ENCODE results near the gene DAB1. TPM values are rescaled to one million over a fixed set of nuclear protein-coding genes. Genes with fewer than 3 reads are reported as not detected.

Gene DAB1
- total RNA-seq, 3 donors from 2014 or later: 0.61 to 2.0 (median 0.92) TPM

GRCh38 chr1:57218487-57219079 is 205.3 kb downstream of the DAB1 start:
- no peak for ATAC-seq
- Histone ChIP-seq H3K4me1 (ENCODE audit: low read depth) (no peaks in the 10 kb centered on the region), H3K36me3 (ENCODE audit: low read depth) (no peaks in the 10 kb centered on the region), H3K9me3 (no peaks in the 10 kb centered on the region), H3K4me3 (no peak overlapping the region)
- no peak for TF ChIP-seq CTCF (IDR thresholded peaks at IDR 0.05)
- intact Hi-C loops (cut with DNase I, micrococcal nuclease): no loop called here
- no peak for DNase-seq

GRCh38 chr1:57217905-57218304 is 206.0 kb downstream of the DAB1 start:
- Histone ChIP-seq H3K9me3 (no peaks in the 10 kb centered on the region), H3K4me1 (ENCODE audit: low read depth) (no peaks in the 10 kb centered on the region), H3K4me3 (no peak overlapping the region), H3K36me3 (ENCODE audit: low read depth) (no peaks in the 10 kb centered on the region)
- no peak for ATAC-seq
- no peak for TF ChIP-seq CTCF (IDR thresholded peaks at IDR 0.05)
- intact Hi-C loops (cut with DNase I, micrococcal nuclease): no loop called here
- no peak for DNase-seq

DNA sequence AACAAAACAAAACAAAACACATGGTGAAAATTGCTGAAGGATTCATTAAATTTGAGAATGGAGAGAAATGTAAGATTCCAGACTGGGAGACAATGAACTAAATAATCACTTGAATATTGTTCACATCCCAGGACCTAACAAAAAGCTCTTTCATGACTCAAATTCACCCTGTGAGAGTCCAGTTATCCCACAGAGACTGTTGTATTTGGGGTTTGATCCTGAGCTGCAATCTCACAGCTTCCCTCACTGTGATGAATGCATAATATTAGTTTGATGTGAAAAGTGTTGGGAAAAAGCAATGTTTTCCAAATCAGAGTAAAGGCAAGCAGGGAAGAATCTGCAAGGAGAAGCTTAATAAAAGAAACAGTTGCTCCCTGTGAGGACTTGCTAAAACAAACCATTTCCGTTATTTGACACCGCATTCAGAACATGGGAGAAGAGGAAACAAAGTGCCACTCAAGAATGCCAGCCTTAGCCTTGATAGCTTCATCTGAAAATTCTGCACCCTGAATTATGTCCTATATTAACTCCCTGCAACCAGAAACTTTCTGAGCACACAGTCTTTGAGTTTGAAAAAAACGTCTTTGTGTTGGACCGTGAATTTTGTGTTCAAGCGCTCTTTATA is 208.8 kb downstream of the DAB1 start:
- intact Hi-C loops (cut with DNase I, micrococcal nuclease): no loop called here
- Histone ChIP-seq H3K9me3 (no peaks in the 10 kb centered on the region), H3K4me3 (no peak overlapping the region), H3K4me1 (ENCODE audit: low read depth) (no peaks in the 10 kb centered on the region), H3K36me3 (ENCODE audit: low read depth) (no peaks in the 10 kb centered on the region)
- ATAC-seq: no peak
- TF ChIP-seq CTCF (IDR thresholded peaks at IDR 0.05): no peak
- no peak for DNase-seq

- no peaks in the 10 kb centered on the region for H3K9me3 ChIP-seq
- no peak for DNase-seq
- no peak for ATAC-seq
- no peak overlapping the region for H3K4me3 ChIP-seq
- H3K36me3 ChIP-seq (ENCODE audit: low read depth): no peaks in the 10 kb centered on the region
- intact Hi-C loops (cut with DNase I, micrococcal nuclease): no loop called here
- no peak for TF ChIP-seq CTCF (IDR thresholded peaks at IDR 0.05)
- H3K4me1 ChIP-seq (ENCODE audit: low read depth): no peaks in the 10 kb centered on the region
These were observed 213.0 kb downstream of the DAB1 start for GRCh38 chr1:57210881-57211280.

DNA sequence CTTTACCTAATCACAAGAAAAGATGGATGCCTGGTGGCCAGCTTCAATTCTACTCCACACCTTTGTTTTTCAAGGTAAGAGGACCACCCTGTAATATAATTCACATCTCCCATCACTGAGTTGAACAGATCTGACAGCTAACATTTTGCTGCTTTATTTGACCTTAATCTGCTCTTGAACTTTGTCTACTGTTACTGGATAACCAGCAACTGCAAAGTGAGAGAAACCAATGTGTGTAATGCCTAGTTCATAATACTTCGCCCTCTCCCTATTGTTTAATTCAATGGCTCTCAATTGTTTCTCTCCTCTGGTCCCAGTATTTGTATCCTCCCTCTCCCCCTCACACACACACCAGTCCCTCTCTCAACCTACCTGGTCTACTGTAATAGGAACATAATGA is 214.4 kb downstream of the DAB1 start:
- Histone ChIP-seq H3K4me3 (no peak overlapping the region), H3K36me3 (ENCODE audit: low read depth) (no peaks in the 10 kb centered on the region), H3K4me1 (ENCODE audit: low read depth) (no peaks in the 10 kb centered on the region), H3K9me3 (no peaks in the 10 kb centered on the region)
- DNase-seq (no peak), ATAC-seq (no peak)
- intact Hi-C loops (cut with DNase I, micrococcal nuclease): no loop called here
- no peak for TF ChIP-seq CTCF (IDR thresholded peaks at IDR 0.05)
